Measurements from ENCODE around the gene PIGV.

The PIGV gene

DNA sequence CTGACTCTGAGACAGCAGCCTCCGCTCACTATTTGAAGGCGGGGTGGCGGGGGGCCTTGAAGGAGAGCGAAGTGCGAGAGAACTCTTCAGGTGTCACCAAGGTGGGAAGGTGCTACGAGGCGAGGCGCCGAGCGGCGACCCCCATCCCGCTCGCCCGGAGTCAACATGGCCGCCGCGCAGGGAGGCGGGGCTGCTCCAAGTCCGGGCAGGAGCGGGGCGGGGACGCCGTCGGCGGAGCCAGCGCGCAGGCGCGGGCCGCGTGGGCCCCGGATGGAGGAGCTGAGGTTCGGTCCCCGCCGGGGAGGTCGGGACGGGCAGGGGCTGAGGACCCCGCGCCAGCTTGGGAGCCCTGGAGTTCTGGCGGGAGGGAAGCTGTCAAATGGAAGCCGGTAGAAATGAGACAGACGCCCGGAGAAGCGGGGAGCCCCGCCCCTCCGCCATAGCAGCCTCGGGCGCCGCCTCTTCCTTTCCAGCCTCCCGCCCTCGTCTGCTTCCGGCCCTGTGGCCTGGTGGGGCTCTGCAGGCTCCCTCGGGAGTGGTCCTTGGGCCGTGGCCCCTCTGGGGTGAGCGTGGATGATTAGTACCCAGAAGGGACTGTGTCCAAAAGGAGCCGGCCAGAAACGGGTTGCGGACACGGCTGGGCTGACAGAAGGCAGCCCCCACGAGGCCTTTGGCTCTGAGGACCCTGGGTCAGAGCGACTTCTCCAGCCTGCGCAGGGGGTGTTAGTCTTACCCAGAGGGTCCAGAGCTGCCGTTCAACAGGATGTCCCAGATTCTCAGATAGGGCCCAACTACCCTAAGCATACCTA lies at the start of gene PIGV:
PIGV (plus strand) TSS at position 245 of the 809 bp plus-strand sequence. CDS start 2,866 bp downstream, outside the sequence.
- DNase-seq (ENCODE audit: low spot score), result peak; percentile 79

DNA sequence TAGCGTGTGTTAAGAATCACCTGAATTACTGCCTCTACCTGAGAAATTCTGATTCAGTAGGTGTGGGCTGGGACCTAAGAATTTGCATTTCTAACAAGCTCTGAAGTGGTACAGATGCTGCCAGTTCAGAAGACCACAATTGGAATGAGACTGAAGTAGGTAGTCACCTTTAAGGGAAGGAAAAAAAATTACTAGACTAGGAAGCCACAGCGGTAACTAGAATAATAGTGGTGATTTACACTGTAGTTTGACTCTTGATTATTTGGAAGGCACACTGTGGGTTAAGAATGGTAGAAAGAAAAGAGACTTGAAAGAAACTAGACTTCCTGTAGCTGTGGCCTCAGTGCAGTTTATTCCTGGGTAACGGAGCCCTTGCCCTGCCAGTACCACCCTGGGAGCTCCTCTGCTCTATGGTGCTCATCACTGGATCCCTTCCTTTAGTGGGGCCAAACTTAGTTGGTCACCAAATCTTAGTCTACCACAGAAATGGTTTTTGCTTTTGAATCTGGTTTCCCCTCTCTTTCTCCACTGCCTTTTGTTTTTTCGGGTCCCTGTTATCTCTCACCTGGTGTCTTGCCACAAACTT lies 48.3 kb upstream of the PIGV start:
- DNase-seq (ENCODE audit: low spot score), result no peak

DNA sequence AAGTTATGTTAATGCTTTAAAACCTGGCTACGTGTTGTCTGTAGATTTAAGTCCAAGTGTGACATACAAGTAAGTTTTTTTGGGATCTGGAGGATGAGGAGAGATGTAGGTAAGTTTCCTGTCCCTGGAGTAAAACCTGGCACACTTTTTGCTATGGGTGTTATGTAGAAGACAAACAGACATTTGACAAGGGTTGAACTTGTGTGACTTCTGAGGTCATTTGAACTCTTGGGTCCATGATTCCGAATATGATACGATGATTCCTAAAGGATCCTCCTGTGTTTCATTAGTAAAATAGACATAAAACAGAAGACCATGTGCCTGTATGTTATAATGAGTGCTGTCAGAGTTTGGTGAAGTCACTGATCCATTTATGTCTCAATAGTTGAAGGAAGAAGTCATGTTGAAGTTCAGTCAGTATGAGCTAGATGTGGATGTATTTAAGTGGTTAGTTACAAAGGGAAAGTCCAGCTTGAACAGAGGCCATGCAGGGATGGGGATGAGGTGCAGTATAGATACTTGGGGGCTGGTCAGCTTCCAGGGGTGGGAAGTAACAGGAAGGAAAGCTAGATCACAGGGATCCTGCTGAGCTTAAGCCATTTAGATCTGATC lies 47.6 kb upstream of the PIGV start:
- no peak for DNase-seq (ENCODE audit: low spot score)

DNA sequence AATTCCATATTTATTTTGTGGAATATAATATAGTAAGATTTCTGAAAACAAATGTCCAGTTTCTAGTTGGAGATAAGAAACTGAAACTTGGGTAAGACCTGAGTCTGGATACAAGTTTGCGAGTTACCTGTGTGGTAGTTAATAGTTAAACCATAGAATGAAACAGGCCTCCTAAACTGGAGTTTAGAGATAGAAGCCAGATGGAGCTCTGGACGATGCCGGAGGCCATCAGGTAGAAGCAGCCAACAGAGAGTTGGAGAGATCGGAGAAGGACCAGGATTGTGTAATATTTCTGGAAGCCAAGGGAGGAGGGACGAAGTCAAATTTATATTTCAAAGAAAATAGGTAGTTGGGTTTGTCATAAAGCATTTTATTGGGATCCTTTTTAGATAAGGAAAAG lies 46.8 kb upstream of the PIGV start:
- no peak for DNase-seq (ENCODE audit: low spot score)

DNA sequence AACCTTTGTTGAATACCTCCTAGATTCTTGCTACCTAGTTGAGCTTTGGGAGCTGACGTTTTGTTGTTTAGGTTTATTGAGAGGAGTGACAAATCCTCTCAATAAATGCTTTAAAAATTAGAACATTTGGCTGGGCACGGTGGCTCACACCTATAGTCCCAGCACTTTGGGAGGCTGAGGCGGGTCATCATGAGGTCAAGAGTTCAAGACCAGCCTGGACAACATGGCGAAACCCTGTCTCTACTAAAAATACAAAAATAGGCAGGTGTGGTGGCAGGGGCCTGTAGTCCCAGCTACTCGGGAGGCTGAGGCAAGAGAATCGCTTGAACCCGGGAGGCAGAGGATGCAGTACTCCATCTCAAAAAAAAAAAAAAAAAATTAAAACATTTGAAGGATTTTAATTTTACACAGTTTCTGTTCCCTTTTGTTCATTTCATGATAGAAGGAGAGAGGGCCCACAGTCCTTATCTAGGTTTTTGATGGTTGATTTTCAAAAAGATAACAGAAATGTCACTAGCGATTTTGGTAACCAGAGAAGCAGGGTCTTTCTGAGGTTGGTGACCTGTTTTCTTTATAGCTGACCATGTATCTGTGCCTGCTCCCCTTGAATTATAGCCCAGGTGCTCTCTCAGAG lies 44.2 kb upstream of the PIGV start:
- DNase-seq (ENCODE audit: low spot score), result no peak

DNA sequence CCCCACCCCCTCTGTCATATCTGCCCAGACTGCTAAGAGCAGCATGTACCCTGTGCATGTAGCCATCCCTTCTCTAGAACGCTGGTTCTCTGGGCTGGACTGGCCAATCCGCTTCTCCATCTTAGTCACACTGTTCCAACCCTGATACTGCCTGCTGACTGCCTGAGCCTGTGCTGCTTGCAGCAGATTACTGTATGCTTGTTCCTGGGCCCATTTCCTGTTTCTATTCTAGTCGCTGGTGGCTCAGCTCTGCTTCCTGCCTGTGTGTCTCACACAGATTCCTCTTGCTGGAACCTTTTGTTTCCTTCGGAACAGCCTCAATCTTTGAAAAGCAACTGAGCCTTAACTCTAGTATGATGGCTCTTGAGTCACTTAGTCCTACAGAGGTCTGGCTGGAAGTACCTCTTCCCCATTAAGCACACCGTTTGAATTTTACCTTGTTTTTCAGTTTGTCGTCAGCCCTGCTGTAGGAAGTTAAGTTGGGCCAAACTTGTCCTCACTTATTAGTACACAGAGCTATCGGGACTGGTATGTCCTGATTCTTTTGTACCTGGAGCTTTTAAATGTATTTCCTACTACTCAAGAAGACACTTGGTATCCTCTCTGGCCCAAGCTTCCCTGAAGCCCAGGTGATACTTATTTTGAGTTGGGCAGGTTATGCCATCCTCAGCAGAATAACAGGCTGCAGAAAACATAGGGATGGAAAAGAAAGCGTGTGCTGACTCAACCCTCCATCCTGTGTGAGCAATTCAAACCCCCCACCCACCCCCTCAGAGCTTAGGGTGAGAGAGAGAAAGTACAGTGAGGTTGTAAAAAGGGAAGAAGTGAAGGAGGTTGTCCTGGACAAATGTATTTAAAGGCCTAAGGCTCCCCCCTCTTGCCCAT lies 43.4 kb upstream of the PIGV start:
- no peak for DNase-seq (ENCODE audit: low spot score)

DNA sequence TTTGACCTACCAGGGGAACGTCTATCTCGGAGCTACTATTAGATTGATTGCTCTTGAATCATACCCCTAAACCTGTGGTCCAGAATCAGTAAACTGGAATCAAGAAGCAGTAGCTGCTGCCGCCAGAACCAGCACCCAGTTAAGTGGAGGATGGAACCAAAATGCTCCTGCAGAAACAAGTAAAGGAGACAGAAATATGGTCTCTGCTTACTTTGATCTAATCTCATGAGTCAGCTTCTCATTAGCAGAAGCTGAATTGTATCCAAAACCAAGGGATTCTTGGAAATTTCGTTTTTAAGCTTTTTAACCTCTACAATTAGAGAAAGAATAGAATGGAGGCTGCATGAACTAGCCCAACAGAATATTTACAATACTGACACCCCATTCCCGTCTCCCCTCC lies 42.6 kb upstream of the PIGV start:
- no peak for DNase-seq (ENCODE audit: low spot score)

DNA sequence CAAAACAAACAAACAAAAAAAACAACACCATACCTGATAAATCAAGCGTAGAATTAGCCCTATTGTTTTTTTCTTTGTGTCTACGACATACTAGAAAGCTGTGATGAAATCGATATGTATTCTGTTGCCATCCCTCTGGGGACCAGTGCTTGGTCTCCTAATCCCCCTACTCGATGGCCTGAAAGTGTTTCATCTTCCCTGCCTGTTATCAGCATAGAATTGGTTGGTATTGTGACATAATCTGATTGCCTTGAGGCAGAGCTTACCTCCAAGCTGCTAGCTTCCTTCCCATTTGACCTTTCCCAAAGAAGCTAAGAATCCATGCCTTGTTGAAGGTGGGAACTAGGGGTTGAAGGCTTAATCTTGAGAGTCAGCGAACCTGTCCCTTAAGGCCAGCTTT lies 40.7 kb upstream of the PIGV start:
- no peak for DNase-seq (ENCODE audit: low spot score)

DNA sequence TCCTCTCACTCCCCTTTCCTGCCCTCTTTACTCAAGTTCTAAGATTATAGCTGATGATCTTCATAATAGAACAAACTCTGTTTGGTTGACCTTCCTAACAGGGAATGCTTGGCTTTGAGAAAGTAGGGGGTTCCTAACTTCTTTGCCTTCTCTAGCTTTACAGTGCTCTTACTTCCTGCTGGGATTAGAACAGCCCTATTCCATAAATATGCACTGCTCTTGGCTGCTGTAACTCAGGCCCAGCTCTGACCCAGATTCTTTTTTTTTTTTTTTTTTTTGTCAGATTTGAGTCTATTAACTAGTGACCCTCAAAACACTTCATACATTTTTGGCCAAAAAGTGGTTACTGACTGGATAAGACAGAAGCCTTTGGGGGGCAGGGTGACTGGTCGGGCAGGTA lies 39.4 kb upstream of the PIGV start:
- DNase-seq (ENCODE audit: low spot score), result no peak

DNA sequence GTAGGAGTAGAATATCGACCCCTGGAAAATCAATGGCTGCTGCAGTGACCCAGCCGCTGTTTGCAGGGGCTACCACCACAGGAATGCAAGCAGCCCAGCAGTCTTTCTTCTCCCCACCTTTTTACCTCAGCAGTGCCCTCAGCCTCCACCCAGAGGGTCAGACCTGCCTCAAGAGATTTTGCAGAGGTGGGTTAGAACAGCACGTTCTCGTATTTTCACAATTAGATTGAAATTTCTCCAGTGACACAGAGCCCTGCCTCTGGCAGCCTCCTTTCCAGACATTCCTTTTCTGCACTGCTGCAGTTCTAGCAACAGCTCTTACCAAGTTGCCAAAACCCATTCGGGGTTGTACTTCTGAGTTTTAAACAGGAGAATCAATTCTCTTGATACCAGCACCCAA lies 38.3 kb upstream of the PIGV start:
- no peak for DNase-seq (ENCODE audit: low spot score)

DNA sequence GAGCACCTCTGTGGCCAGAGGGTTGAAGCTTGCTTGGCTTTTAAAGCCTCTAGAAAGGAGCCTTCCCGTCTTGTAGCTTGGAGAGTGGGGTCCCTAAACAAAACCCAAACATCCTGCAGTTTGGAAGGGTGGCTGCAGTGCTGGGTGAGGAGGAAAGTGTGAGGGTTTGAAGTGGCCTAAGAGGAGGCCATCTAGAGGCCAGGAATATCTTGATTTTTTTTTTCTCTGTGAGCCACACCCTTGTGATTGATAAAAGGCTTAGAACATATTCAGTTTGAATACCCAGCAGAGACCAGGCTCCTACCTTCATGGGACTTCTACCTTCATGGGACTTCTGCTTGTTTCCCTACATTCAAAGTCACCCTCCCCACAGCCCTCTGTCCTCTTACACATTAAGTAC lies 37.3 kb upstream of the PIGV start:
- no peak for DNase-seq (ENCODE audit: low spot score)

DNA sequence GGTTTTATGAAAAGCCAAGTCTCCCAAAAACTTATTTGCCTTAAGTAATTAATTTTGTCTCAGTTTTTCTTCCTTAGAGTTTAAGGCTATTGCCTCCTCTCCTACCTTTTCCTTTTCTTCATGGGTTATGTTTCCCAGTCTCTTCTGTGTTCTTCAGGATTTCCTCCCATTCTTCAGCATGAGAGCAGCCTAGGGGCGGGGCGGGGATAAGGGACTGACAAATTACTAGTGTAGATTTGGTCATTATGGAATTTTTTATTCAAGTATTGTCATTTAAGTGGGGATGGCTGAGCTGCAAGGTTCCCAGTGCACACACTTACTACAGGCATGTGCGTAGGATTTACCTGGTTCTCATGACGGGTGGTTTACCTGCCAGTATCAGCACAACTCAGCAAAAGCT lies 35.2 kb upstream of the PIGV start:
- no peak for DNase-seq (ENCODE audit: low spot score)

DNA sequence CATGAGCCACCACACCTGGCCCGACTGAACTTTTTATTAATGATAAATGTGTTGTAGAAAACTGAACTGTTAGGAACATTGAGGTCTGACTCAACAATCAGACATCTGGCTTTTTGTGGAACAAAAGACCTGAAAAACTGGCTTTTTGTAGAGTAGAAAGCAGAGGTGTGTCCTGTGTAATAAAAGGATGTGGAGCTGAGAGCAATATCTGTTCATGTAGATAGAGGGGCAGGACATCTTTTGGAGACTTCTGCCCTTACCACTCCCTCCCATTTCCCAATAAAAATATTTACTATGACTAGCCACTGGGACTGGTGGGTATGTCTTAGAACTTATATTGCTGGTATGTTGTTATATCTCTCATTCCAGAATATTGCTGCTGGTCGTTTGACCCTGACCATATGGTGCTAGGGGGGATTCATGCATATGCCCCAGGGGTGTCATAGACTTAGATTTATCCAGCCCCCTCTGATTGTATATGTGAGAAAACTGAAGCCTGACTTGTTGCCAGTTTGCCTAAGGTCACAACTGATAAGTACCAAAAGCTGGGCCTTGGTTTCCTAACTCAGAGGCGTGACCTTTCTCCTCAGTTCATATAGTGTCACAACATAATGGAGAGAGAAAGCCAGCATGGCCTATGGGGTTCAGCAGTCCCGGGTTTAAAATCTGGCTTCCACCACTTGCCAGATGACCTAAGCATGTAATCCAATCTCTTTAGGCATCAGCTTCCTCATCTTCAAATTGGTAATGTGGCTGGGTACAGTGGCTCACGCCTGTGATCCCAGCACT lies 33.5 kb upstream of the PIGV start:
- DNase-seq (ENCODE audit: low spot score), result no peak

DNA sequence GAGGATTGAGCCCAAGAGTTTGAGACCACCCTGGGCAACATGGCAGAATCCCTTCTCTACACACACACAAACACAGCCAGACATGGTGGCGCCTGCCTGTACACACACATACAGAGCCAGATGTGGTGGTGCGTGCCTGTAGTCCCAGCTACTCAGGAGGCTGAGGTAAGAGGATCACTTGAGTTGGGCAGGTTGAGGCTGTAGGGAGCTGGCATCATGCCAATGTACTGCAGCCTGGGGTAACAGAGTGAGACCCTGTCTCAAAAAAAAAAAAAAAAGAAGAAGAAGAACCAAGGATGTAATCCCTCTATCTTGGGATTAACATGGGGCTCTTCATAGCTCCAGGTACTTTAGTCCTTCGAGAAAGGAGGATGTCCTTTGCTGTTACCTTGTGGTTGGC lies 29.4 kb upstream of the PIGV start:
- DNase-seq (ENCODE audit: low spot score), result no peak

DNA sequence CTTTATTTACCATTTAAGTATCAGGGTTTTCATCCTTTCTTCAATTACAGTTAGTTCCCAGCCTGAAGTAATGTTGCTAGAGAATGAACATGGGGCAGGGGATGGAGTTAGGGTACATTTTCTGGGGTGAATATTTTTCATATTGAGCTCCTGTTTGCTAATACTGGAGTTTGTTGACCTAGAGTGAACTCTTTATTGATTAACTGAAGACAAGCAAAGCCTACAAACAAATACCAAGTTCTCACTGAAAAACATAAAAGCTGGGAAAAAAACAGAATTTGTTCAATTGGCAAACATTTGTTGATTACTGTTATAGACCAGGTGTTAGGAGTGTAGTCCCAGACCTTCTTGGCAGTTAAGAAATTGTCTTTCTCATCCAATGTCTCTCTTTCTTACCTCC lies 28.2 kb upstream of the PIGV start:
- no peak for DNase-seq (ENCODE audit: low spot score)

DNA sequence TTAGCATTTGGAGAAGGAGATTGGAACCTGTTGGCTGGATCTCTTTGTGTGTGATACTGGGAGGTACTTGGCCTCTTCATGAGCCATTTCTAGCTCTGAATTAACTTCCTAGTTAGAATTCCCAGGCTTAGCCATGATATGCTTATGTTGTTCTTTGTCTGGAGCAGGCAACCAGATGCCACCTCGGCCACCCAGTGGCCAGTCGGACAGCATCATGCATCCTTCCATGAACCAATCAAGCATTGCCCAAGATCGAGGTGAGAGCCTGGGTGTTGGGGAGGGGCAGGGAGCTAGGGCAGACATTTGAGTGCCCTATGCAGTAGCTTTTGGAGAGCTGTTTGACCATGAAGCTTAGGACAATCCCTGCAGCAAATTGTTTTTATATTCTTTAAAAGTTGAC lies 26.5 kb upstream of the PIGV start:
- no peak for DNase-seq (ENCODE audit: low spot score)

DNA sequence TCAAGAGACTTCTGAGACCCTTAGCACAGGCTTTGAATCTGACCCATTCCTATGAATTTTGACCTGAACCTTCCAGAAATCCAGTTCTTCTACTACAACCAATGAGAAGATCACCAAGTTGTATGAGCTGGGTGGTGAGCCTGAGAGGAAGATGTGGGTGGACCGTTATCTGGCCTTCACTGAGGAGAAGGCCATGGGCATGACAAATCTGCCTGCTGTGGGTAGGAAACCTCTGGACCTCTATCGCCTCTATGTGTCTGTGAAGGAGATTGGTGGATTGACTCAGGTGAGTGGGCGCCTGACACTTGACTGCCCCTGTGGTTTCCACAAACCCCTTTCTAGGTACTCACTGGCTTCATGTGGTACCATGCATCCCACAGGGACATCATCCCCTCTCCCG lies 20.0 kb upstream of the PIGV start:
- DNase-seq (ENCODE audit: low spot score), result no peak

DNA sequence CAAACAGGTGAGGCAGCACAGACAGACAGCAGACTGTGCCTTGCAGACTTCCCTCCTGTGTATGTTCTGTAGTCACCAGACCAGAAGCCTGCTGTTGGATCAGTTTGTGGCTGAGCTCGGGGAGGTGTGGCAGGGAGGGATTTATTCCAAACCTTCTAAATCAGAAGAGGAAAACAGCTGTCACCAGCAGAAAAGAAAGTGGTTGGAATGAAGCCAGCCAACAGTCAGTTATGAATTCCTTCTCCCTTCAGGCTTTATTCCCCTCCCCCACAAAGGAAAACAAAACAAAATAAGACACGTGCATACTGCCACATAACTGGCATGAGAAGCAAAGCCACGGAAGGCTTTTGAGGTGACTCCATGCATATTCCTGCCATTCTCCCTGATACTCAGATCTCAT lies 19.0 kb upstream of the PIGV start:
- DNase-seq (ENCODE audit: low spot score), result no peak

DNA sequence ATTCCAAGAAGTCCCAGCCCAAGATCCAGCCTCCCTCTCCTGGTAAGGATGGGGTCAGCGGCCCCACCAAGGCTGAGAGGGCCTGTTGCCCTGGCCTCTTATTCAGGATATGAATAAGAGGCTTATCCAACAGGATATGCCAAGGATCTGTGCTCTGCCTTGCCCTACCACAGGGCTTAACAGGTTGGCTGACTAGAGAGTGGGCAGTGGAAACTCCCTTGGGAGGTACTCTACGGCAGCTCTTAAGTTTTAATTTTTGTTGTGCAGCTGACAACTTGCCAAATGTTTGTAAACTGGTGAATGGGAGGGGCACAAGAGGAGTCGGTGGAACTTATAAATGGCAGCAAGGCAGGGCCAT lies 16.5 kb upstream of the PIGV start:
- DNase-seq (ENCODE audit: low spot score), result no peak

DNA sequence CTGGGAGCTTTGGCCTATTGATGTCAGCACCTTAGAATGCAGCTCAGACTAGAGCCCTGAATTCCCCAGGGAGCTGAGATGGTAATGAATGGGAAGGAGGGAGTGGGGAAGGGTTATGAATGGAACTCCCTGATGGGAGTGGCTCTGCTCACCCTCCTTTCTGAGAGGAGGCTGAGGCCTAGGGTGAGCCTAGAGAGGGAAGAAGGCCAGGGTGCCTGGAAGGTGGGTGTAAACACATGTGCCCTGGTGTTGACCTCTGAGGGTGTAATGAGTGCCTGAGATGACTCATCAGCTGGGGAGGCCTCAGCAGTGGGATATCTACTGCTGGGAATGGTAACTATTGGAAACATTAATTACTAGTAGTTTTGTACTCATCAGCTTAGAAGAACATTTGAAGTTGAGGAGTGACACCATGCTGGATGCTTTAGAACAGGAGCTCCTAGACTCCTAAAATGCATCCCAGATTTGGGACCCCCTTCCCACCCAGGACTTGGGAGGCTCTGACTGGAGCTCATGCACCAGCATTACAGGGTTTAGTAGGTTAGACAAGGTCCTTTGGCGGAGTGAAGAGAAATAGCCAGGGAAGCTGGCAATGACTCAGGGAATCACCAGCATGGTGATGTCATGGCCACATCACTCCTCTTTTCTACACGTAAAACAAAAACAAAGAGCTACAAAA lies 16.0 kb upstream of the PIGV start:
- DNase-seq (ENCODE audit: low spot score), result peak; percentile 99

DNA sequence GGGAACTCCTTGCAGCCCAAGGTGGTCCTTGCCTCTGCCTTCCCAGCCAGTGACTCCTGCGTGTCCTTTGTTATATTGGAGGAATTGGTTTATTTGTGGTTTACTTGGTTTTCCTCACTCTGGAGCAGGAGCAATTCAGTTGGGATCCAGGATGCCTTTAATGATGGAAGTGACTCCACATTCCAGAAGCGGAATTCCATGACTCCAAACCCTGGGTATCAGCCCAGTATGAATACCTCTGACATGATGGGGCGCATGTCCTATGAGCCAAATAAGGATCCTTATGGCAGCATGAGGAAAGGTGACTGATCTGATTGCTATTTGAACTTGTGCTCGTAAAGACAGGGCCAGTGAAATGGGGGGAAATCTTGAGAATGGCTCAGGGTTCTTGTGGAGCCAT lies 15.1 kb upstream of the PIGV start:
- no peak for DNase-seq (ENCODE audit: low spot score)

All from COLO829 (cell line).